HG02763 (cell line): ENCODE measurements around the gene C1S.

Experiments
- ATAC-seq: cut with Tn5 transposase; IDR thresholded peaks from one replicate; pipeline ENCODE4 v1.9.1; 2021; ENCODE audit warnings: mild to moderate bottlenecking, moderate library complexity; ENCODE audit not compliant: unreplicated experiment

Gene C1S

GRCh38 chr12:7075518-7075917 is 15.0 kb downstream of the C1S start:
- ATAC-seq = no peak

GRCh38 chr12:7075939-7076338 is 15.4 kb downstream of the C1S start:
- ATAC-seq = no peak

- no peak for ATAC-seq
Observed at GRCh38 chr12:7076493-7076892, 16.0 kb downstream of the C1S start.

- no peak for ATAC-seq
Observed at GRCh38 chr12:7078163-7078562, 17.6 kb downstream of the C1S start.

GRCh38 chr12:7079826-7080125 is 19.3 kb downstream of the C1S start:
- no peak for ATAC-seq

- no peak for ATAC-seq
Observed at GRCh38 chr12:7081037-7081436, 20.5 kb downstream of the C1S start.

GRCh38 chr12:7083125-7083524 is 22.6 kb downstream of the C1S start:
- ATAC-seq = no peak

- no peak for ATAC-seq
Observed at GRCh38 chr12:7089196-7089871, 28.8 kb downstream of the C1S start.

GRCh38 chr12:7090222-7090998 is 29.9 kb downstream of the C1S start:
- no peak for ATAC-seq

- ATAC-seq = no peak
Observed at GRCh38 chr12:7091171-7091570, 30.7 kb downstream of the C1S start.

- no peak for ATAC-seq
Observed at GRCh38 chr12:7091660-7092228, 31.2 kb downstream of the C1S start.

GRCh38 chr12:7092229-7092985 is 31.9 kb downstream of the C1S start, which contains the start of gene C1R:
C1R (minus strand) TSS chr12:7092445; CDS start chr12:7092388, 57 bp downstream.
- no peak for ATAC-seq

GRCh38 chr12:7092986-7093460 is 32.5 kb downstream of the C1S start:
- no peak for ATAC-seq

- no peak for ATAC-seq
Observed at GRCh38 chr12:7093486-7093885, 33.0 kb downstream of the C1S start.

- no peak for ATAC-seq
Observed at GRCh38 chr12:7093892-7094291, 33.4 kb downstream of the C1S start.

- ATAC-seq = no peak
Observed at GRCh38 chr12:7096006-7096932, 35.8 kb downstream of the C1S start.

GRCh38 chr12:7096979-7097378 is 36.5 kb downstream of the C1S start:
- no peak for ATAC-seq

GRCh38 chr12:7099290-7099996 is 38.9 kb downstream of the C1S start:
- no peak for ATAC-seq

GRCh38 chr12:7100239-7100638 is 39.7 kb downstream of the C1S start:
- ATAC-seq = no peak
